ENCODE data around the gene ERI3. TPM values are rescaled to one million over a fixed set of nuclear protein-coding genes. Genes with fewer than 3 reads are reported as not detected.

ERI3 gene
- total and polyA plus RNA-seq, 9 of the 15 experiments (the other 6 are each of a cell fraction or from before 2014, with no cell fraction given) = 47.8 to 93.4 (median 67.2) TPM

DNA sequence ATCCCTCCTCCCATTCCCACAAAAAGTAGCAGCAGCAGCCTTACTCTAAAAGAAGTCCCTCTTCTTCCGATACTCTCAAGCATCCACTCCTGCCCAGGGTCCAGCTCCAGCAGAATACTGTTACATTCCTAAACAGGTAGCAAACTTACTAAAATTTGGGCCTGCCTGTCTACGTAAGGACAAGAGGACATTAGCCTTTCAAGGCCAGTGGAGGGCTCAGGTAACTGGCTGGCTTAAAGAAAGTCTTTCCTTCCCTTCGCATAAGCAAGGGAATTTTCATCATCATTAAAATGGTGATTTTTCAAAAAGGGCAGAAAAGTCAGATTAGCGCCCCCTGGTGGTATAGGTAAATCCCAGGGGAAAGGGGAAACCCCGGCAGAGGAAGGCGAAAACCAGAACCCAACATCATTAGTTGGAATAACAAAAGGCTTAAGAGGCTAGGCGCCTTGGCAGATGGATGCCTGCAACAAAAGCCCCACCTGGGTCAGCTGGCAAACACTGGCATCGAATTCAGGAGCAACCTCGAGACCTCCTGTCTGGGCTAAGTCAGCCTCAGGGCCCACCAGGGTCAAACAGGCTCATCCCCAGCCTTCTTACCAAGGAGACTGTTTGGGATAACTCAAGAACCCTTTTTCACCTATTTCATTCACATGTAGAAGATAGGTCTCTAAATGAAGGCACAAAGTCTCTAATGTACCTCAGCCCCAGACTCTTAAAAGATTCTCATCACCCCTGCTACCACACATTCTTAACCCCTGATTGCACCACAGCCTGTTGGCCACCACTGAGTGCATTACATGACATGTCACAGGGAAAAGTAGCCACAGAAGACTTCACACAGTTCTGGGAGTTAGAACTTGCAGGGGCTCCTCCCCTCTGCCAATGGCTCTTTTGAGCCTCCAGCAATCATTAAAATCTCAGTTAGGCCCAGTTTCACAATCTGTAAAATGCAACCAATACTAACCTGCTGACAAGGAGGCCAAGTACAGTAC lies 36.7 kb downstream of the ERI3 start (continued):
- TF ChIP-seq, protein P1, sequence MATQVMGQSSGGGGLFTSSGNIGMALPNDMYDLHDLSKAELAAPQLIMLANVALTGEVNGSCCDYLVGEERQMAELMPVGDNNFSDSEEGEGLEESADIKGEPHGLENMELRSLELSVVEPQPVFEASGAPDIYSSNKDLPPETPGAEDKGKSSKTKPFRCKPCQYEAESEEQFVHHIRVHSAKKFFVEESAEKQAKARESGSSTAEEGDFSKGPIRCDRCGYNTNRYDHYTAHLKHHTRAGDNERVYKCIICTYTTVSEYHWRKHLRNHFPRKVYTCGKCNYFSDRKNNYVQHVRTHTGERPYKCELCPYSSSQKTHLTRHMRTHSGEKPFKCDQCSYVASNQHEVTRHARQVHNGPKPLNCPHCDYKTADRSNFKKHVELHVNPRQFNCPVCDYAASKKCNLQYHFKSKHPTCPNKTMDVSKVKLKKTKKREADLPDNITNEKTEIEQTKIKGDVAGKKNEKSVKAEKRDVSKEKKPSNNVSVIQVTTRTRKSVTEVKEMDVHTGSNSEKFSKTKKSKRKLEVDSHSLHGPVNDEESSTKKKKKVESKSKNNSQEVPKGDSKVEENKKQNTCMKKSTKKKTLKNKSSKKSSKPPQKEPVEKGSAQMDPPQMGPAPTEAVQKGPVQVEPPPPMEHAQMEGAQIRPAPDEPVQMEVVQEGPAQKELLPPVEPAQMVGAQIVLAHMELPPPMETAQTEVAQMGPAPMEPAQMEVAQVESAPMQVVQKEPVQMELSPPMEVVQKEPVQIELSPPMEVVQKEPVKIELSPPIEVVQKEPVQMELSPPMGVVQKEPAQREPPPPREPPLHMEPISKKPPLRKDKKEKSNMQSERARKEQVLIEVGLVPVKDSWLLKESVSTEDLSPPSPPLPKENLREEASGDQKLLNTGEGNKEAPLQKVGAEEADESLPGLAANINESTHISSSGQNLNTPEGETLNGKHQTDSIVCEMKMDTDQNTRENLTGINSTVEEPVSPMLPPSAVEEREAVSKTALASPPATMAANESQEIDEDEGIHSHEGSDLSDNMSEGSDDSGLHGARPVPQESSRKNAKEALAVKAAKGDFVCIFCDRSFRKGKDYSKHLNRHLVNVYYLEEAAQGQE (IDR thresholded peaks at IDR 0.05; ENCODE audit: borderline replicate concordance) = peak; percentile 52; the same call in 1 of the 2 replicates
- TF ChIP-seq, protein P1 (CRISPR knock-in tag; IDR thresholded peaks at IDR 0.05; ENCODE audit: low read depth) = no peak
- TF ChIP-seq, protein P2, sequence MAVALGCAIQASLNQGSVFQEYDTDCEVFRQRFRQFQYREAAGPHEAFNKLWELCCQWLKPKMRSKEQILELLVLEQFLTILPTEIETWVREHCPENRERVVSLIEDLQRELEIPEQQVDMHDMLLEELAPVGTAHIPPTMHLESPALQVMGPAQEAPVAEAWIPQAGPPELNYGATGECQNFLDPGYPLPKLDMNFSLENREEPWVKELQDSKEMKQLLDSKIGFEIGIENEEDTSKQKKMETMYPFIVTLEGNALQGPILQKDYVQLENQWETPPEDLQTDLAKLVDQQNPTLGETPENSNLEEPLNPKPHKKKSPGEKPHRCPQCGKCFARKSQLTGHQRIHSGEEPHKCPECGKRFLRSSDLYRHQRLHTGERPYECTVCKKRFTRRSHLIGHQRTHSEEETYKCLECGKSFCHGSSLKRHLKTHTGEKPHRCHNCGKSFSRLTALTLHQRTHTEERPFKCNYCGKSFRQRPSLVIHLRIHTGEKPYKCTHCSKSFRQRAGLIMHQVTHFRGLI (CRISPR knock-in tag; IDR thresholded peaks at IDR 0.05) = no peak
- TF ChIP-seq ARID1B (IDR thresholded peaks at IDR 0.05) (no peak), PTTG1 (tag; IDR thresholded peaks at IDR 0.05; ENCODE audit: low read depth) (no peak), MTF1 (CRISPR knock-in tag; IDR thresholded peaks at IDR 0.05; ENCODE audit: borderline replicate concordance) (no peak), RBBP5 (IDR thresholded peaks at IDR 0.05; ENCODE audit: borderline replicate concordance, insufficient read depth, low read length, poor library complexity, severe bottlenecking) (no peak), STAG1 (CRISPR knock-in tag; IDR thresholded peaks at IDR 0.05; ENCODE audit: borderline replicate concordance) (no peak), FOXJ2 (tag; IDR thresholded peaks at IDR 0.05) (no peak), ZNF384 (IDR thresholded peaks at IDR 0.05; ENCODE audit: low read depth, low read length) (no peak), GTF2E2 (tag; IDR thresholded peaks at IDR 0.05) (no peak), PTRF (tag; IDR thresholded peaks at IDR 0.05) (no peak), HDAC2 (IDR thresholded peaks at IDR 0.05) (no peak)
- TF ChIP-seq, protein P3, sequence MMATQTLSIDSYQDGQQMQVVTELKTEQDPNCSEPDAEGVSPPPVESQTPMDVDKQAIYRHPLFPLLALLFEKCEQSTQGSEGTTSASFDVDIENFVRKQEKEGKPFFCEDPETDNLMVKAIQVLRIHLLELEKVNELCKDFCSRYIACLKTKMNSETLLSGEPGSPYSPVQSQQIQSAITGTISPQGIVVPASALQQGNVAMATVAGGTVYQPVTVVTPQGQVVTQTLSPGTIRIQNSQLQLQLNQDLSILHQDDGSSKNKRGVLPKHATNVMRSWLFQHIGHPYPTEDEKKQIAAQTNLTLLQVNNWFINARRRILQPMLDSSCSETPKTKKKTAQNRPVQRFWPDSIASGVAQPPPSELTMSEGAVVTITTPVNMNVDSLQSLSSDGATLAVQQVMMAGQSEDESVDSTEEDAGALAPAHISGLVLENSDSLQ (IDR thresholded peaks at IDR 0.05) = no peak
- TF ChIP-seq, protein P4, sequence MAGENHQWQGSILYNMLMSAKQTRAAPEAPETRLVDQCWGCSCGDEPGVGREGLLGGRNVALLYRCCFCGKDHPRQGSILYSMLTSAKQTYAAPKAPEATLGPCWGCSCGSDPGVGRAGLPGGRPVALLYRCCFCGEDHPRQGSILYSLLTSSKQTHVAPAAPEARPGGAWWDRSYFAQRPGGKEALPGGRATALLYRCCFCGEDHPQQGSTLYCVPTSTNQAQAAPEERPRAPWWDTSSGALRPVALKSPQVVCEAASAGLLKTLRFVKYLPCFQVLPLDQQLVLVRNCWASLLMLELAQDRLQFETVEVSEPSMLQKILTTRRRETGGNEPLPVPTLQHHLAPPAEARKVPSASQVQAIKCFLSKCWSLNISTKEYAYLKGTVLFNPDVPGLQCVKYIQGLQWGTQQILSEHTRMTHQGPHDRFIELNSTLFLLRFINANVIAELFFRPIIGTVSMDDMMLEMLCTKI (IDR thresholded peaks at IDR 0.05; ENCODE audit: partially characterized antibody) = no peak
